Upper lobe of left lung (tissue), 6 donors: ENCODE data around the gene SCN8A. TPM values are rescaled to one million over a fixed set of nuclear protein-coding genes. Genes with fewer than 3 reads are reported as not detected.

Experiments used
- ATAC-seq, 2 donors: fragments of 200-7000 bp; cut with Tn5 transposase; one replicate each; pipeline ENCODE4 v1.9.1; 2022; ENCODE audit warnings: mild to moderate bottlenecking in 2 of 2, moderate library complexity in 2 of 2; ENCODE audit not compliant: low FRiP score in 2 of 2
- DNase-seq, 2 donors: peaks; one replicate each; pipeline ENCODE4 v3.0.0-alpha.2; 2019 to 2020
- H3K27ac ChIP-seq, 4 donors: fragments of 200-600 bp; sonication (generic); one replicate each; pipeline ENCODE4 v1.5.1; 2016 to 2019
- H3K27me3 ChIP-seq, 4 donors: fragments of 200-600 bp; sonication (generic); one replicate each; pipeline ENCODE4 v1.5.1; 2017 to 2019
- H3K36me3 ChIP-seq, 4 donors: fragments of 200-600 bp; sonication (generic); one replicate each; pipeline ENCODE4 v1.5.1; 2016 to 2019
- H3K4me1 ChIP-seq, 4 donors: fragments of 200-600 bp; sonication (generic); one replicate each; pipeline ENCODE4 v1.5.1; 2018 to 2019
- H3K4me3 ChIP-seq, 4 donors: fragments of 200-600 bp; sonication (generic); one replicate each; pipeline ENCODE4 v1.5.1; 2017 to 2019; ENCODE audit warnings: mild to moderate bottlenecking in 2 of 4, moderate library complexity in 1 of 4
- H3K9me3 ChIP-seq, 4 donors: fragments of 200-600 bp; sonication (generic); one replicate each; pipeline ENCODE4 v1.5.1; 2018 to 2019
- EP300 ChIP-seq, 4 donors: sonication (generic); formaldehyde crosslinking; IDR thresholded peaks; one replicate each; pipeline ENCODE4 v1.5.1; 2017; ENCODE audit warnings: antibody characterized with exemption in 4 of 4, control low read depth in 2 of 4
- POLR2A ChIP-seq, 4 donors: fragments of 450-650 bp; IDR thresholded peaks; one replicate each; pipeline ENCODE4 v1.5.1; 2016 to 2017; ENCODE audit warnings: antibody characterized with exemption in 4 of 4, mild to moderate bottlenecking in 2 of 4
- POLR2AphosphoS5 ChIP-seq, 2 donors: sonication (generic); formaldehyde crosslinking; IDR thresholded peaks; one replicate each; pipeline ENCODE4 v1.5.1; 2017; ENCODE audit warnings: antibody characterized with exemption in 2 of 2
- WGBS, 2 donors: methylation state at CpG; one replicate each; pipeline ENCODE4 v1.1.5; 2017 to 2018; 5-methylcytosine and 5-hydroxymethylcytosine counted together
- total RNA-seq, 6 donors: library from RNA; depleted of rRNA in 4 of 6; stranded (reverse); fragments of >200 nt in 4 of 6; gene quantifications; one replicate each; pipeline versions ENCODE4 v1.1.0 to v1.2.1, GENCODE V29; 2016 to 2021
- TF ChIP-seq, protein P1 (sequence below), 6 experiments: fragments of 450-650 bp in 4 of 6; fragments of 200-600 bp in 2 of 6; sonication (generic) in 2 of 6; IDR thresholded peaks; one replicate each; pipeline ENCODE4 v1.5.1; 2016 to 2019; ENCODE audit warnings: antibody characterized with exemption in 6 of 6
- donor health status: DM: no; HTN: no; CAD: no; lungs with moderate emphysema.
- donor health status: DM: no; HTN: yes; CAD: no; lungs with severe emphysema.

SCN8A gene
- total RNA-seq, 6 donors from 2014 or later, result 0.11 to 1.1 (median 0.37) TPM; not detected in 1

DNA sequence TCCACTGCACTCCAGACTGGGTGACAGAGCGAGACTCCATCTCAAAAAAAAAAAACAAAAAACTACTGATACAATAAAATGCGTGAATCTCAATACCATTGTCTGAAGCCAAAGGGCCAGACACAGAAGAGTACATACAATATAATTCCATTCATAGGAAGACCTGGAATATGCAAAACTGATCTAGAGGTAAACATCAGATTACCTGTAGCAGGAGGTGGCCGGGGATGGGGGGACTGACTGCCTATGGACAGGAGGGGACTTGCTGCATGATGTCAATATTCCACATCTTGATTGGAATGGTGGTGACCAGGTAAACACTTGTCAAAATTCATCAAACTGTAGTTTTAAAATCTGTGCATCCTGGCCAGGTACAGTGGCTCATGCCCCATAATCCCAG, 270.0 kb downstream of the SCN8A start:
- Histone ChIP-seq H3K27me3 (peaks cover 0 to 17% (median 8%) of the 10 kb centered on the region in 4 donors), H3K4me1 (peaks cover 13 to 28% (median 17%) of the 10 kb centered on the region in 4 donors), H3K27ac (no peak overlapping the region), H3K4me3 (no peak overlapping the region), H3K9me3 (no peaks in the 10 kb centered on the region), H3K36me3 (no peaks in the 10 kb centered on the region)
- 91 to 96% methylated on average over 3 of the region's 3 CpGs for WGBS, 2 donors
- ATAC-seq (no peak), DNase-seq (no peak)
- TF ChIP-seq EP300 (IDR thresholded peaks at IDR 0.05), result no peak
- TF ChIP-seq POLR2A (IDR thresholded peaks at IDR 0.05), result no peak
- TF ChIP-seq, protein P1, sequence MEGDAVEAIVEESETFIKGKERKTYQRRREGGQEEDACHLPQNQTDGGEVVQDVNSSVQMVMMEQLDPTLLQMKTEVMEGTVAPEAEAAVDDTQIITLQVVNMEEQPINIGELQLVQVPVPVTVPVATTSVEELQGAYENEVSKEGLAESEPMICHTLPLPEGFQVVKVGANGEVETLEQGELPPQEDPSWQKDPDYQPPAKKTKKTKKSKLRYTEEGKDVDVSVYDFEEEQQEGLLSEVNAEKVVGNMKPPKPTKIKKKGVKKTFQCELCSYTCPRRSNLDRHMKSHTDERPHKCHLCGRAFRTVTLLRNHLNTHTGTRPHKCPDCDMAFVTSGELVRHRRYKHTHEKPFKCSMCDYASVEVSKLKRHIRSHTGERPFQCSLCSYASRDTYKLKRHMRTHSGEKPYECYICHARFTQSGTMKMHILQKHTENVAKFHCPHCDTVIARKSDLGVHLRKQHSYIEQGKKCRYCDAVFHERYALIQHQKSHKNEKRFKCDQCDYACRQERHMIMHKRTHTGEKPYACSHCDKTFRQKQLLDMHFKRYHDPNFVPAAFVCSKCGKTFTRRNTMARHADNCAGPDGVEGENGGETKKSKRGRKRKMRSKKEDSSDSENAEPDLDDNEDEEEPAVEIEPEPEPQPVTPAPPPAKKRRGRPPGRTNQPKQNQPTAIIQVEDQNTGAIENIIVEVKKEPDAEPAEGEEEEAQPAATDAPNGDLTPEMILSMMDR (IDR thresholded peaks at IDR 0.05), result no peak
- TF ChIP-seq POLR2AphosphoS5 (IDR thresholded peaks at IDR 0.05), result no peak

Other genes starting within 250 kb of the SCN8A start
- not detected for gene CELA1, start 244.6 kb upstream of the SCN8A start, total RNA-seq
- 10 to 100 TPM in 5 of 6 donors, 1 to 10 TPM in 1; 8.3 to 56.6 (median 21.3) TPM for gene GALNT6, start 199.8 kb upstream of the SCN8A start, total RNA-seq
- 10 to 100 TPM in 1 of 6 donors, 1 to 10 TPM in 5; 2.3 to 13.5 (median 7.4) TPM for gene SLC4A8, start 166.4 kb upstream of the SCN8A start, total RNA-seq